ENCODE data around the gene OCIAD1. TPM values are rescaled to one million over a fixed set of nuclear protein-coding genes. Genes with fewer than 3 reads are reported as not detected.
"Not testable (repeated sequence)": the region's sequence is repeated elsewhere in the genome, so short reads cannot be mapped to it uniquely, and the experiment has no call there.

OCIAD1 gene
- total and polyA plus RNA-seq, 2 donors (not counting 1 experiment from before 2014, with no cell fraction given), result 82.3 to 119 TPM

DNA sequence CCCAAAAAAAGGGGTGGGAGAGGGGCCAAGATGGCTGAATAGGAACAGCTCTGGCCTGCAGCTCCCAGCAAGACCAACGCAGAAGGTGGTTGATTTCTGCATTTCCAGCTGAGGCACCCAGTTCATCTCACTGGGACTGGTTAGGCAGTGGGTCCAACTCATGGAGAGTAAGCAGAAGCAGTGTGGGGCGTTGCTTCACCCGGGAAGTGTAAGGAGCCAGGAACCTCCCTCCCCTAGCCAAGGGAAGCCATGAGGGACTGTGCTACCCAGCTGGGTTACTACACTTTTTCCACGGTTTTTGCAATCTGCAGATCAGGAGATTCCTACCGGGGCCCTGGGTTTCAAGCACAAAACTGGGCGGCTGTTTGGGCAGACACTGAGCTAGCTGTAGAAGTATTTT lies 13.9 kb upstream of the OCIAD1 start:
- H3K9me3 ChIP-seq (ENCODE audit: control extremely low read depth in 1 of 3, control insufficient read depth in 2 of 3, insufficient read depth in 1 of 3, low read length in 2 of 3), result no peaks in the 10 kb centered on the region
- peaks cover 19 to 20% of the 10 kb centered on the region in 2 donors for H3K4me1 ChIP-seq (ENCODE audit: control insufficient read depth in 2 of 2, insufficient read depth in 2 of 2, low read length in 2 of 2)
- H3K27me3 ChIP-seq (replicated peaks in 1 of 4; ENCODE audit: control extremely low read depth in 1 of 4, control insufficient read depth in 3 of 4, insufficient read depth in 4 of 4, low read length in 3 of 4), result no peaks in the 10 kb centered on the region
- WGBS (ENCODE audit: insufficient coverage), result 95% methylated on average over 6 of the region's 6 CpGs
- no peak overlapping the region for H3K4me2 ChIP-seq (replicated peaks; ENCODE audit: low read depth, low read length, poor library complexity, severe bottlenecking)
- intact Hi-C loops (cut with micrococcal nuclease), result no loop called here
- DNase-seq, result no peak
- ChIA-PET POLR2A (interaction anchor here (0.6 kb wide), 1 partner anchor 22 kb away, joined by 5 read pairs; no protein-coding TSS in a partner anchor), CTCF (no interaction called here)
- Mint-ChIP-seq H3K27ac (no peak overlapping the region), H3K4me1 (peaks cover 41% of the 10 kb centered on the region), H3K27me3 (no peaks in the 10 kb centered on the region), H3K4me3 (no peak overlapping the region), H3K9me3 (ENCODE audit: insufficient read depth) (no peaks in the 10 kb centered on the region)
- H3K27ac ChIP-seq (ENCODE audit: low read length in 2 of 2), result no peak overlapping the region
- ATAC-seq (ENCODE audit: low read depth), result no peak
- no peaks in the 10 kb centered on the region for H3K36me3 ChIP-seq (replicated peaks in 1 of 2; ENCODE audit: control extremely low read depth in 1 of 2, control insufficient read depth in 1 of 2, extremely low read depth in 1 of 2, insufficient read depth in 2 of 2, low read length in 1 of 2)
- H4K20me1 ChIP-seq (ENCODE audit: control insufficient read depth, insufficient read depth, low read length, poor library complexity, severe bottlenecking), result no peaks in the 10 kb centered on the region
- H2AFZ ChIP-seq (ENCODE audit: insufficient read depth, low read depth, low read length, poor library complexity, severe bottlenecking), result no peak overlapping the region
- no peak for TF ChIP-seq EZH2 (IDR thresholded peaks at IDR 0.05; ENCODE audit: borderline replicate concordance, insufficient read depth, low read depth, low read length, poor library complexity, severe bottlenecking)
- TF ChIP-seq, protein P1, sequence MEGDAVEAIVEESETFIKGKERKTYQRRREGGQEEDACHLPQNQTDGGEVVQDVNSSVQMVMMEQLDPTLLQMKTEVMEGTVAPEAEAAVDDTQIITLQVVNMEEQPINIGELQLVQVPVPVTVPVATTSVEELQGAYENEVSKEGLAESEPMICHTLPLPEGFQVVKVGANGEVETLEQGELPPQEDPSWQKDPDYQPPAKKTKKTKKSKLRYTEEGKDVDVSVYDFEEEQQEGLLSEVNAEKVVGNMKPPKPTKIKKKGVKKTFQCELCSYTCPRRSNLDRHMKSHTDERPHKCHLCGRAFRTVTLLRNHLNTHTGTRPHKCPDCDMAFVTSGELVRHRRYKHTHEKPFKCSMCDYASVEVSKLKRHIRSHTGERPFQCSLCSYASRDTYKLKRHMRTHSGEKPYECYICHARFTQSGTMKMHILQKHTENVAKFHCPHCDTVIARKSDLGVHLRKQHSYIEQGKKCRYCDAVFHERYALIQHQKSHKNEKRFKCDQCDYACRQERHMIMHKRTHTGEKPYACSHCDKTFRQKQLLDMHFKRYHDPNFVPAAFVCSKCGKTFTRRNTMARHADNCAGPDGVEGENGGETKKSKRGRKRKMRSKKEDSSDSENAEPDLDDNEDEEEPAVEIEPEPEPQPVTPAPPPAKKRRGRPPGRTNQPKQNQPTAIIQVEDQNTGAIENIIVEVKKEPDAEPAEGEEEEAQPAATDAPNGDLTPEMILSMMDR (IDR thresholded peaks at IDR 0.05), result no peak
- no peak overlapping the region for H3K4me3 ChIP-seq (ENCODE audit: control extremely low read depth in 1 of 5, extremely low read depth in 1 of 5, insufficient read depth in 1 of 5, low read depth in 2 of 5, low read length in 4 of 5)
- H3K9ac ChIP-seq (ENCODE audit: low read length), result no peak overlapping the region
- H3K79me2 ChIP-seq (ENCODE audit: control insufficient read depth, insufficient read depth, low read length), result no peaks in the 10 kb centered on the region

DNA sequence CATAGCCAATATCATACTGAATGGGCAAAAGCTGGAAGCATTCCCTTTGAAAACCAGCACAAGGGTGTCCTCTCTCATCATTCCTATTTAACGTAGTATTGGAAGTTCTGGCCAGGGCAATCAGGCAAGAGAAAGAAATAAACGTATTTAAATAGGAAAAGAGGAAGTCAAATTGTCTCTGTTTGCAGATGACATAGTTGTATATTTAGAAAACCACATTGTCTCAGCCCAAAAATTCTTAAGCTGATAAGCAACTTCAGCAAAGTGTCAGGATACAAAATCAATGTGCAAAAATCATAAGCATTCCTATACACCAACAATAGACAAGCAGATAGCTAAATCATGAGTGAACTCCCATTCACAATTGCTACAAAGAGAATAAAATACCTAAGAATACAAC lies 9.5 kb upstream of the OCIAD1 start:
- H3K36me3 ChIP-seq (replicated peaks in 1 of 2; ENCODE audit: control extremely low read depth in 1 of 2, control insufficient read depth in 1 of 2, extremely low read depth in 1 of 2, insufficient read depth in 2 of 2, low read length in 1 of 2); CTCF ChIA-PET; ATAC-seq (ENCODE audit: low read depth); POLR2A ChIA-PET; H3K9me3 ChIP-seq (ENCODE audit: control extremely low read depth in 1 of 3, control insufficient read depth in 2 of 3, insufficient read depth in 1 of 3, low read length in 2 of 3); intact Hi-C loops (cut with micrococcal nuclease); H3K4me3 ChIP-seq (ENCODE audit: control extremely low read depth in 1 of 5, extremely low read depth in 1 of 5, insufficient read depth in 1 of 5, low read depth in 2 of 5, low read length in 4 of 5); H3K27ac ChIP-seq (ENCODE audit: low read length in 2 of 2); H3K9me3 Mint-ChIP-seq (ENCODE audit: insufficient read depth); H3K27me3 Mint-ChIP-seq; H3K27me3 ChIP-seq (replicated peaks in 1 of 4; ENCODE audit: control extremely low read depth in 1 of 4, control insufficient read depth in 3 of 4, insufficient read depth in 4 of 4, low read length in 3 of 4); H3K4me1 ChIP-seq (ENCODE audit: control insufficient read depth in 2 of 2, insufficient read depth in 2 of 2, low read length in 2 of 2); H3K79me2 ChIP-seq (ENCODE audit: control insufficient read depth, insufficient read depth, low read length); H4K20me1 ChIP-seq (ENCODE audit: control insufficient read depth, insufficient read depth, low read length, poor library complexity, severe bottlenecking): not testable (repeated sequence)
- DNase-seq, result peak; percentile 15
- H3K27ac Mint-ChIP-seq, result peak overlapping the region; percentile 81
- peak overlapping the region; percentile 22 for H3K4me2 ChIP-seq (replicated peaks; ENCODE audit: low read depth, low read length, poor library complexity, severe bottlenecking)
- peak overlapping the region; percentile 19 for H3K9ac ChIP-seq (ENCODE audit: low read length)
- H2AFZ ChIP-seq (ENCODE audit: insufficient read depth, low read depth, low read length, poor library complexity, severe bottlenecking), result peak overlapping the region; percentile 6
- WGBS (ENCODE audit: insufficient coverage), result no CpG with 5 or more reads among the region's 2 CpGs
- H3K4me1 Mint-ChIP-seq, result peaks cover 25% of the 10 kb centered on the region
- peak overlapping the region; percentile 60 for H3K4me3 Mint-ChIP-seq

Data from B cell (primary cell).